Upper lobe of right lung (tissue), 1 donor: Measurements from ENCODE around the gene LRRC56. TPM values are rescaled to one million over a fixed set of nuclear protein-coding genes. Genes with fewer than 3 reads are reported as not detected.

Experiments
- ATAC-seq: fragments of 200-7000 bp; cut with Tn5 transposase; one replicate; pipeline ENCODE4 v1.9.1; 2020; ENCODE audit warnings: mild to moderate bottlenecking, moderate library complexity
- DNase-seq: peaks from one replicate; pipeline ENCODE4 v3.0.0-alpha.2; 2020
- H3K27ac ChIP-seq: fragments of 200-600 bp; one replicate; pipeline ENCODE4 v1.8.0; 2022
- H3K27me3 ChIP-seq: fragments of 200-600 bp; one replicate; pipeline ENCODE4 v1.8.0; 2022; ENCODE audit warnings: mild to moderate bottlenecking
- H3K36me3 ChIP-seq: fragments of 200-600 bp; one replicate; pipeline ENCODE4 v1.8.0; 2022
- H3K4me1 ChIP-seq: fragments of 200-600 bp; one replicate; pipeline ENCODE4 v1.8.0; 2022
- H3K4me3 ChIP-seq: fragments of 200-600 bp; one replicate; pipeline ENCODE4 v1.8.0; 2022; ENCODE audit warnings: mild to moderate bottlenecking
- H3K9me3 ChIP-seq: fragments of 200-600 bp; one replicate; pipeline ENCODE4 v1.8.0; 2022
- CTCF ChIP-seq: fragments of 200-600 bp; IDR thresholded peaks from one replicate; pipeline ENCODE4 v1.8.0; 2022; ENCODE audit warnings: antibody characterized with exemption
- intact Hi-C: fragments of 100-400 bp; cut with DNase I; formaldehyde crosslinking; loops from one replicate; pipeline ENCODE4 v1.11.0; 2022
- total RNA-seq: library from RNA; stranded (reverse); fragmentation: NEBNext Ultra II Directional; extraction: Animal tissue kit (Norgen Biotek cat#: 25700); gene quantifications from one replicate; pipeline ENCODE4 v1.2.1, GENCODE V29; 2021
- donor health status: DM: no; HTN: yes; CAD: no; lungs with severe emphysema.

Gene LRRC56
- total RNA-seq, 1 donor from 2014 or later: 3.2 TPM

DNA sequence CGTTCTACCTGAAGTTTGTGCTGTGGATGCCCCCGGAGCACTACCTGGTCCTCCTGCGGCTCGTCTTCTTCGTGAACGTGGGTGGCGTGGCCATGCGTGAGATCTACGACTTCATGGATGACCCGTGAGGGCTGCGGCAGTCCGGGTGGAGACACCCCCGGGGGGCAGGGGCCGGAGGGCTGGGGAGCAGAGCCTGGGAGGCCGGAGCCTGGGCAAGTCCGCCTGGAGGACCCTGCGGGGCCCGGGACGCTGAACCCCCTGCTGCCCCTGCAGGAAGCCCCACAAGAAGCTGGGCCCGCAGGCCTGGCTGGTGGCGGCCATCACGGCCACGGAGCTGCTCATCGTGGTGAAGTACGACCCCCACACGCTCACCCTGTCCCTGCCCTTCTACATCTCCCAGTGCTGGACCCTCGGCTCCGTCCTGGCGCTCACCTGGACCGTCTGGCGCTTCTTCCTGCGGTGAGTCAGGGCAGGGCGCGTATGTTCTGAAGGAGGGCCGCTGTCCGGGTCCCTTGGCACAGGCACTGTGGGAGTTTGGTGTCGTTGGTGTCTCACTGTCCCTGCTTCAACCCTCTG lies 47.6 kb upstream of the LRRC56 start:
- Histone ChIP-seq H3K27ac (no peak overlapping the region), H3K27me3 (no peaks in the 10 kb centered on the region), H3K4me1 (no peaks in the 10 kb centered on the region), H3K9me3 (no peaks in the 10 kb centered on the region), H3K4me3 (no peak overlapping the region), H3K36me3 (peaks cover 34% of the 10 kb centered on the region)
- TF ChIP-seq CTCF: no peak
- ATAC-seq (no peak), DNase-seq (no peak)
- intact Hi-C loops: no loop called here

DNA sequence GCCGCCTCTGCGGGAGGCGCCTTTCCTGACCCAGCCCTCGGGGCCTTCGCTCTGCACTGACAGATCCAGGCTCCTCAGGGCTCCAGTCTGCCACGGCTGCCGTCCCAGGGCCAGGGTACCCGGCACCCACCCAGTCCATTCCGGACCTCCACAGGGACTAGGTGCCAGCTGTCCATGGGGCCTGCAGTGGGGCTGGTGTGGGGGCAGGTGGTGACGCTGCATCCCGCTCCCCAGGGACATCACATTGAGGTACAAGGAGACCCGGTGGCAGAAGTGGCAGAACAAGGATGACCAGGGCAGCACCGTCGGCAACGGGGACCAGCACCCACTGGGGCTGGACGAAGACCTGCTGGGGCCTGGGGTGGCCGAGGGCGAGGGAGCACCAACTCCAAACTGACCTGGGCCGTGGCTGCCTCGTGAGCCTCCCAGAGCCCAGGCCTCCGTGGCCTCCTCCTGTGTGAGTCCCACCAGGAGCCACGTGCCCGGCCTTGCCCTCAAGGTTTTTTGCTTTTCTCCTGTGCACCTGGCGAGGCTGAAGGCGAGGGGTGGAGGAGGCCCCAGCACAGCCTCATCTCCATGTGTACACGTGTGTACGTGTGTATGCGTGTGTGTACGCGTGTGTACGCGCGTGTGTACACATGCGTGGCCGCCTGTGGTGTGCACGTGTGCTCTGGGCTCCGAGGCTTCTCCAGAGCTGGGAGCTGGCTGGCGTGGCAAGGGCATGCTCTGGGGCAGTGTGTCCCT lies 47.0 kb upstream of the LRRC56 start:
- peak; percentile 63 for DNase-seq
- no peaks in the 10 kb centered on the region for H3K27me3 ChIP-seq
- intact Hi-C loops: no loop called here
- no peak overlapping the region for H3K27ac ChIP-seq
- no peak overlapping the region for H3K4me3 ChIP-seq
- H3K4me1 ChIP-seq: no peaks in the 10 kb centered on the region
- H3K9me3 ChIP-seq: no peaks in the 10 kb centered on the region
- no peak for TF ChIP-seq CTCF
- peaks cover 40% of the 10 kb centered on the region for H3K36me3 ChIP-seq
- no peak for ATAC-seq

DNA sequence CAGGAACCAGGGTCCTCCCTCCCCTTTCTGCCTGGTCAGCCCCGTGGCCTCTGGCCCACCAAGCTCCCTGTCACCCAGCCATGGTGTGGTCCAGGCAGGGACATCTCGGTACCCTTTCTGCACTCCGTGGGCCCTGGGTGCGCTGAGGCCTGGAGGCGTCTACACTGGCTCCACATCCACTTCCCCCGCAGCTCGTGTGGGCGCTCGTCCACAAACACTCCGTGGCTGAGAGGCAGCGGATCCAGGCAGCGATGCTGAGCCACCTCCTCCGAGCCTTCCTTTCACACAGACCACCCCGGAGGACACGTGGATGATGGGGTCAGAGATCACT lies 46.4 kb upstream of the LRRC56 start:
- intact Hi-C loops: no loop called here
- H3K9me3 ChIP-seq: no peaks in the 10 kb centered on the region
- DNase-seq: no peak
- H3K36me3 ChIP-seq: peaks cover 46% of the 10 kb centered on the region
- no peak overlapping the region for H3K27ac ChIP-seq
- H3K27me3 ChIP-seq: no peaks in the 10 kb centered on the region
- H3K4me3 ChIP-seq: no peak overlapping the region
- no peak for ATAC-seq
- no peaks in the 10 kb centered on the region for H3K4me1 ChIP-seq
- no peak for TF ChIP-seq CTCF

DNA sequence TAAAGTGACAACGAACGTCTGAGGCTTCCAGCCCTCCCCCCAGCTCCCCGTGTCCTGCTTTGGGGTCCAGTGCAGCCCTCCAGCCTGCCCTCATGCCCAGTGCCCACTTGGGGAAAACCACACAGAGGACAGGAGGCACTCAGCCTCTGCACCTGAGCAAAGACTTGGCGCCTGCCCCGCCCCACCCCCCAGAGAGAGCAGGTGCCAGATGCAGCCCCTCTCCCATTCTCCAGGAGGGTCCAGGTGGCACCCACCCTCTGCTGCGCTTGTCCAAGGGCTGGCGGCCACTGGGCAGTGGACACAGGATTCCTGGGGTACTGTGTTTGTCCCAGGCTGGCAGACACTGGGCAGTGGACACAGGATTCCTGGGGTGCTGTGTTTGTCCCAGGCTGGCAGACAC lies 46.0 kb upstream of the LRRC56 start:
- TF ChIP-seq CTCF: no peak
- Histone ChIP-seq H3K4me3 (no peak overlapping the region), H3K27ac (no peak overlapping the region), H3K9me3 (no peaks in the 10 kb centered on the region), H3K27me3 (no peaks in the 10 kb centered on the region), H3K4me1 (no peaks in the 10 kb centered on the region), H3K36me3 (peaks cover 50% of the 10 kb centered on the region)
- no peak for ATAC-seq
- intact Hi-C loops: no loop called here
- no peak for DNase-seq

DNA sequence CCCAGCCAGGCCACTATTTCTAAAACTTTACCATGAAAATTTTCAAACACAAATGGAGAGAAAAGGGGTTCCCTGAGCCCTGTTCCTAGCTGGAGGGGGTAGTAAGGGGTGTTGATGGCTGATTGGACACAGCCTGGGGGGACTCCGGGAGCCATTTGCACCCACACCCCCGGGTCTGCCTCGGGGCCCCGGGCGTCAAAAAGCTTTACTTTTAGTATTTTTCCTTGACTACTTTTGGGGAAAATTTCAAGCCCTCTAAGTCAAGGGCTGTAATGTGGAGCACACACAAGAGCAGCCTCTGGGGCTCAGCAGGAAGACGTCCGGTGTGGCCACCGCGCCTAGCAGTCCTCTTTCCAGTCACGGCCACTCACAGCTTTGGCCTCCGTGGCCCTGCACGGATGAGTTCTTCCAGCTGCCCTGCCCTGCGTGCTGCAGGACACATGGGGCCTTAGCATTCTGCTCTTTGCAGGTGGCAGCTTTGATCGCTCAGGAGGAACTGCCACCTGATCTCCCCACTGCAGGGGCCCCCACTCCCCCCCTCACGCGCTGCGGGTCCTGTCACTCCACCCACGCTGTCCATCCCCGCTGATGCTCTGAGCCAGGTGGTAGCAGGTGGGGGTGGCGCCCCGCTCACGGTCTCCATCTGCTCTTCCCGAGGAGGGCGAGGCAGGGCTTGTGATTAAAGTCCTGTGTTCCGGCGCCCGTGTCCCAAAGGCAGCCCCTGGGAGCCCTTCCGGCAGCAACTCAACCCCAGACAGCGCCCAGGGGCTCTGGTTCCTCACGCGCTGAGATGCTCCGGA lies 44.7 kb upstream of the LRRC56 start:
- no peak for TF ChIP-seq CTCF
- H3K4me1 ChIP-seq: no peaks in the 10 kb centered on the region
- no peak overlapping the region for H3K27ac ChIP-seq
- intact Hi-C loops: no loop called here
- DNase-seq (peak; percentile 60), ATAC-seq (no peak)
- no peaks in the 10 kb centered on the region for H3K27me3 ChIP-seq
- no peak overlapping the region for H3K4me3 ChIP-seq
- peaks cover 63% of the 10 kb centered on the region for H3K36me3 ChIP-seq
- no peaks in the 10 kb centered on the region for H3K9me3 ChIP-seq
